Stimulated activated CD4-positive, alpha-beta T cell treated with anti-CD3 and anti-CD28 coated beads, TNF-alpha, amount 100 ng/mL, for 4 hours (primary cell): ENCODE results near the gene OCIAD1.
"Not testable (repeated sequence)": the region's sequence is repeated elsewhere in the genome, so short reads cannot be mapped to it uniquely, and the experiment has no call there.

Experiments
- DNase-seq, 3 experiments: peaks; one replicate each; pipeline ENCODE4 v3.0.0-alpha.2; 2020; ENCODE audit warnings: low read depth in 3 of 3

OCIAD1 gene

DNA sequence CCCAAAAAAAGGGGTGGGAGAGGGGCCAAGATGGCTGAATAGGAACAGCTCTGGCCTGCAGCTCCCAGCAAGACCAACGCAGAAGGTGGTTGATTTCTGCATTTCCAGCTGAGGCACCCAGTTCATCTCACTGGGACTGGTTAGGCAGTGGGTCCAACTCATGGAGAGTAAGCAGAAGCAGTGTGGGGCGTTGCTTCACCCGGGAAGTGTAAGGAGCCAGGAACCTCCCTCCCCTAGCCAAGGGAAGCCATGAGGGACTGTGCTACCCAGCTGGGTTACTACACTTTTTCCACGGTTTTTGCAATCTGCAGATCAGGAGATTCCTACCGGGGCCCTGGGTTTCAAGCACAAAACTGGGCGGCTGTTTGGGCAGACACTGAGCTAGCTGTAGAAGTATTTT lies 13.9 kb upstream of the OCIAD1 start:
- DNase-seq: no peak

DNA sequence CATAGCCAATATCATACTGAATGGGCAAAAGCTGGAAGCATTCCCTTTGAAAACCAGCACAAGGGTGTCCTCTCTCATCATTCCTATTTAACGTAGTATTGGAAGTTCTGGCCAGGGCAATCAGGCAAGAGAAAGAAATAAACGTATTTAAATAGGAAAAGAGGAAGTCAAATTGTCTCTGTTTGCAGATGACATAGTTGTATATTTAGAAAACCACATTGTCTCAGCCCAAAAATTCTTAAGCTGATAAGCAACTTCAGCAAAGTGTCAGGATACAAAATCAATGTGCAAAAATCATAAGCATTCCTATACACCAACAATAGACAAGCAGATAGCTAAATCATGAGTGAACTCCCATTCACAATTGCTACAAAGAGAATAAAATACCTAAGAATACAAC lies 9.5 kb upstream of the OCIAD1 start:
- DNase-seq: not testable (repeated sequence)

DNA sequence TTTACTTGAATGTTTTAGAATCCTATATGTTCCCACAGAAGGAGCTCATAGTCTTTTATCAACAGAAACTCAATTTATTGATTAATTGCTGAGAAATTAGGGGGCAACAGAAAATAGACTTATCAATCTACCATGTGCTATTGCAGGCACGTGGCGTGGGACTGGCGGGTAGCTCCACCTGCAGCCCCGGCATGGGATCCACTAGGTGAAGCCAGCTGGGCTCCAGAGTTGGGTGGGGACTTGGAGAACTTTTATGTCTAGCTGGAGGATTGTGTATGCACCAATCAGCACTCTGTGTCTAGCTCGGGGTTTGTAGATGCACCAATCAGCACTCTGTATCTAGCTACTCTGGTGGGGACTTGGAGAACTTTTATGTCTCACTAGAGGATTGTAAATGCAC lies 3.3 kb upstream of the OCIAD1 start:
- no peak for DNase-seq

DNA sequence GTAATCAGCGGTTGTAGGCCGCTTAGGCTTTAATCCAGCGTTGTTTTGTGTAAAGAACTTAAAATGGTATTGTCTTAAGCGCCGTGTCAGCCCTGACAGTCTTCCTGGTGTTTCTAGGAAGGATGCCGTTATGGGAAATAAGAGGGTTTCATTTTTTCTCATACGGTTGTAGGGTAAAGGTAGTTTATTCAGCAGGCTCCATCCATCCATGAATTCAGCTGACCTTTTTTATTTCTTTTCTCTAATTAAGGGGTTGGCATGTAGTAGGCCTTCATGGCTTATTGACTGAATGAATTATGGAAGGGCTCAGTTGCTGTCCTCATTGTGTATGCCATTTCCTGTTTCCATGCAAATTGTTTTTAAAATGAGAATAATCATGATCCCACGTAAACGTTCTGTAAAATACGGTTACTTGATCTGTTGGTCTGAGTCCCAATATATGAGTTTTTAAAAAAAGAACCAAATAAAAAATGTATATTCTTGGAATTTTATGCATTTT lies 693 bp downstream of the OCIAD1 start:
- no peak for DNase-seq

DNA sequence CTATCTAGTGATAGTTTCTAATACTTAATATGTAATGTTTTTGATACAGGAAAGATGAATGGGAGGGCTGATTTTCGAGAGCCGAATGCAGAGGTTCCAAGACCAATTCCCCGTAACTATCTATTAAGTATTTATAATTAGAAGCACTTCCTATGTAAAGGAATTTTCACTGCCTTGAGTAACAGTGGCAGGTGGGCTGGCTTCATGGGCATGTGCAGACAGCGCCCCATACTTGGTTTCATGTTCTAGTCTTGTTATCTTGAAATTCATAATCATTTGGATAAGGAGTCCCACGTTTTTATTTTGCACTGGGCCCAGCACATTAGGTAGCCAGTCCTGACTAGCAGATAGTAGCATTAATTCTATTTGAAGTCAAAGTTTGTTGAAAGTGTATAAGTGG lies 1.7 kb downstream of the OCIAD1 start:
- DNase-seq: no peak

DNA sequence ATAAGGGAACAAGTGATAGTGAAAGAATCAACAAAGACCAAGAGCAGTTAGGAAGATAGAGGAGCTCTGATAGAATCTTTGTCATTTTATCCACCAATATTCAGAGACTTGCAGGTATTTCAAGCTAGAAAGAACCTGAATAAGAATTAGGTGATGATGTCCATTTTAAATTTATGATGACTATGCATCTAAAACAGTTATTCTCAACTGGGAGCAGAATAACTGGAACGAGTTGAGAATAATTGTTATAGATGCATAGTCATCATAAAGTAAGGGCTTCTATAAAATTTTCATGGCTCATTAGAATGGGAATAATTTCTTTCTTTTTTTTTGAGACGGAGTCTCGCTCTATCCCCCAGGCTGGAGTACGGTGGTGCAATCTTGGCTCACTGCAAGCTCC lies 5.8 kb downstream of the OCIAD1 start:
- DNase-seq: no peak

DNA sequence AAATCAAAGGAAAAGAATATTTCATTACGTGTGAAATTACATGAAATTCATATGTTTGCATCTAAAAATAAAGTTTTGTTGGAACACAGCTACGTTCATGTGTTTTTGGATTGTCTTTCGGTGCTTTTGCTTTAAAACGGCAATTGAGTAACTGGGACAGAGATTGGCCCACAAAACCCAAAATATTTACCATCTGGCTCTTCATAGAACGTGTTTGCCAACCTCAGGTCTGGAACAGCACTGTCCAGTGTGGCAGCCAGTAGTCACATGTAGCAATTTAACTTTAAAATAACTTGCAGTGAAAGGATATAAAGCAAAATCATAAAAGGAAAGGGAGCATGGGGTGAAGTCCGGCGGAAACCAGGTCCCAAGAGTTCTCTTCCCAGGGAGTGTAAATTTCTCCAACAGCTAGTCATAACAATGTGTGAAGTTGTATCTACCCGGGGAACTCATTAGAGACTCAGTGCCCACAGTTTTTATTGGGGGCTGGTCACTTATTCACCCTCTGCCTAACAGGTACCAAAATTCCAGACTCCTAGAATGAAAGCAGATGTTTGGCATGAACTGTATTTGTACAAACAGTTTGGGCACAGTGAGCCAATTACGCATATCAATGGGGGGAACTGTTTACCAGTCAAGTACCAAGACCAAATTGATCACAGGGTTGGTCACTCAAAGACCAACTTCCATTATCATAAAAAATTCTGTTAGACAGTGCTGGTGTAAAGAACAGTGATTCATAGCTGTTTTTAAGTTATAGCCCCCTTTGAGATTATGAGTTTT lies 10.3 kb downstream of the OCIAD1 start:
- no peak for DNase-seq

DNA sequence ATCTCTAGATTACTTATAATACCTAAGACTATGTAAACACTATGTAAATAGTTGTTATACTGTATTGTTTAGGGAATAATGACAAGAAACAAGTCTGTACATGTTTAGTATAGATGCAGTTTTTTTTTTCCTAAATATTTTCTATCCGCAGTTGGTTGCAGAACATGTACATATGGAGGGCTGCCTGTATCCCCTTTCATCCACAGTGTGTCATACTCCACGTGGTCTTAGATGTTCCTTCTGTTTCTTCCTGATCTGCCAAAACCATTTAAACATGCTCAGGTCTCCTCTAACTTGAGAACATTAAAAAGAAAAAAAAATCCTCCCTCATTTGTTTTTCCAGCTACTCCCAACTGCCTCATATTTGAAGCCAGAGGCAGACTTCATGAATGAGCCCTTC lies 14.0 kb downstream of the OCIAD1 start:
- DNase-seq: no peak

DNA sequence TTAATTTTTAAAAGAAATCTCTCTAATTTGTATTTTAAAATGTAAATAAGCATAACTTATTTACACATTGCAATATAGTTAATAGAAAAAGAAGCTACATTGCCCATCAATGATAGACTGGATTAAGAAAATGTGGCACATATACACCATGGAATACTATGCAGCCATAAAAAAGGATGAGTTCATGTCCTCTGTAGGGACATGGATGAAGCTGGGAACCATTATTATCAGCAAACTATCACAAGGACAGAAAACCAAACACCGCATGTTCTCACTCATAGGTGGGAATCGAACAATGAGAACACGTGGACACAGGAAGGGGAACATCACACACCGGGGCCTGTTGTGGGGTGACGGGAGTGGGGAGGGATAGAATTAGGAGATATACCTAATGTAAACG lies 17.9 kb downstream of the OCIAD1 start:
- DNase-seq: not testable (repeated sequence)

DNA sequence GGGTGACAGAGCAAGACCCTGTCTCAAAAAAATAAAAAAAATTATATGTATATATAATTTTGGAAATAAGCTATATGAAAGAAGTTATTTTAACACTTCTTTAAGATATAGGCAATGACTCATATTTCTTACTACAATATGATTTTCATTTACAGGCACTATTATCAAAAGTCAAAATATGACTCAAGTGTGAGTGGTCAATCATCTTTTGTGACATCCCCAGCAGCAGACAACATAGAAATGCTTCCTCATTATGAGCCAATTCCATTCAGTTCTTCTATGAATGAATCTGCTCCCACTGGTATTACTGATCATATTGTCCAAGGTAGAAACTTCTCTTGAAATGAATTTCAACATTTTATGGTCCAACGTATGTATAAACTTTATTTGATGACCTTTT lies 20.8 kb downstream of the OCIAD1 start:
- no peak for DNase-seq

DNA sequence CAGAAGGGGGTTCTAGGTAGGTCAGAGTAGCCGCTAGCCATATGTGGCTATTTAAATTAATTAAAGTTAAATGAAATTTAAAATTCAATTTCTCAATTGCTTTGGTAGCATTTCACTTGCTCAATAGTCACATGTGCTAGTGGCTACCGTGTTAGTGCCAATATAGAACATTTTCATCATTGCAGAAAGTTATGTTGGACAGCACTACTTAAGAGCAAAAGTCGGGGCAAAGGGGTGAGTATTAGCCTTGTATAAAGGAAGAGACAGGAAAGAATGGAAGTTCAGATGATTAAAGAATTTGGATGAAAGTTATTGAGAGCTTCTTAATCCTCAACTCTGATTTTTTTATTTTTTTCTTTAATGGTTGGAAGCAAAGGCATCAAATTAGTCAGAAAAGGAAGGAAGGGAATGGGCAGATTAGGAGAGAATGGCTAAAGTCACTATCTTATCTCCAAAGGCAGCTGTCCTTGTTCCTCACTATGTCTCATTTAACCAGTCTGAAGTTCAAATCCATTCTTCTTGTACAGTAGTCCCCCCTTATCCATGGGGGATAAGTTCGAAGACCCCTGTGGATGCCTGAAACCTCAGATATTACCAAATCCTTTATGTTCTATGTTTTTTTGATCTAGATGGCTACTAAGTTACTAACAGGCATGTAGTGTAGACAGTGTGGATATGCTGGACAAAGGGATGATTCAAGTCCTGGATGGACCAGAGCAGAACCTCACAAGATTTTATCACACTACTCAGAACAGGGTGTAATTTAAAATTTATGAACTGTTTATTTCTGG lies 22.9 kb downstream of the OCIAD1 start:
- DNase-seq: no peak

DNA sequence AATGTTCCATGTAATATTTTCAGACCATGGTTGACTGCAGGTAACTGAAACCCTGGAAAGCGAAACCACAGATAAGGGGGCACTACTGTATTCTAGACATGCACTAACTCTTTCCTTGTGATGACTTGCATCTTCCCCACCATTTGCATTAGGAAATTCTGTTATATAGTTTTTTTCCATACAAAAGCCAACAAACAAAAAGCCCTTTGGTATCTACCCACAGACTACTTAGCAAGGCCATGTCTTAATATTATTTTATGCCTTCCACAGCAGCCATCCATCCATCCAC lies 23.5 kb downstream of the OCIAD1 start:
- no peak for DNase-seq

DNA sequence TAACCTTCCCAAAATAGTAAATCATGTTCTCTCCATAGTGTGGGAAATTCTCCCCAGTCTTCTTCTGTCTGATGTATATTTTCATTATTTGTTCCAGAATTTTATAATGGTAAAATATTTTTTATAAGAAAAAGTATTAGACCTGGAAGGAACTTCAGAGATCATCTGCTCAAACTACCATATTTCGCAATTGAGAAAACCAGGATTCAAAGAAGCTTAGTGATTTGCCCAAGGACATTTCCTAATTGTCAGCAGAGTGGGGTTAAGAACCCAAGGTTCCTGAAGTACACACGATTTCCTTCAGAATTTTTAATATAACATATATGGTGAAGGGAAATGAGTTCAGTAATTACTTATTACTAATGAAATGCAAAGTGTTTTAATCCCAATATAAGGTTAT lies 24.1 kb downstream of the OCIAD1 start:
- no peak for DNase-seq

DNA sequence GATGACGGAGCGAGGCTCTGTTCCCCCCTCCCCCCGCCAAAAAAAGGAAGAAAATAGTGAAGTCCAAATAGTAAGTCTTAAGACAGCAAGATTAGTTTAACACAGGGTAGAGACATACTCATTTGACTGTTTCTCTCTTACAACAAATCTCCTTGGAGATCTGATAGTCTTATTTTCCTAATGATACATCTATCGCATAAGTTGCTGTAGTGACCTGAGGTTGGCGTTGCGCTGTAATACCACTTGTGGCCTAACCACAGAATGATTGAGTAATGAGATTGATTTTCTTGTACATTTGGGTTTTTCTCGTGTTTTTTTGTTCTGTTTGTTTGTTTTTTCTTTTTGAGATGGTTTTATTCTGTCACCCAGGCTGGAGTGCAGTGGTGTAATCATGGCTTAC lies 27.2 kb downstream of the OCIAD1 start:
- no peak for DNase-seq

DNA sequence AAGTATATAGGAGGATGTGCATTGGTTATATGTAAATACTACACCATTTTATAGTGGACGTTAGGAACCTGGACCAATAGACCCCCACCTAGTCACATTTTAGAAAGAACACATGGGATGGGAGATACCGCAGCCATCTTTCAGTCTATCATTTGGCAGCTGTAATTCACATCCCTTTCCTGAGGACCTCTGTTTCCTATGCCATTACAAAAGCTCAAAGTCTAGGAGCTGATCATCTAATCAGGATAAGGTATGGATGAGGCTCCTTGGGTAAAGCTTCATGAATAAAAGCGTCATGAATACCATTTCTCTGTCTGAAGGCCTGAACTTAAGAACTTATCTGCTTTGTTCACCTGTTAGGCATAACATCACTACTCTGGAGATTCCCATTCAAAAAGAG lies 31.1 kb downstream of the OCIAD1 start:
- no peak for DNase-seq

DNA sequence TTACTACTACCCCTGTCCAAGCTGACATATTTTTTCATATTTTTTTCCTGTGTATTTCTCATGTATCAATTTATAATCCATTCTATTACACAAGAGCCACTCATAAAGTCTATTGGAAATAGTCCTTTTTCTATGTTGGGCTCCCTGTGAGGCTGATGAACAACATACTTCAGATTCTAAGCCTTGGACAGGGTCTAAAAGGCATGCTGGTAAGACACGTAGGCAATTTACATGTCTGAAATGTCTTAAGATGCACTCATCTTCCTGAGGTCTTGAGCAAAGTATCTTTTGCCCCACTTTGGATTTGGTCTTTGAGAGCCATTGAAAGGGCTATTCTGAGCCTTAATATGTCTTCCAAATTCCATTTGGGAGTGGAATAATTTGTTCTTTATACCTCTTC lies 31.8 kb downstream of the OCIAD1 start:
- DNase-seq: no peak

DNA sequence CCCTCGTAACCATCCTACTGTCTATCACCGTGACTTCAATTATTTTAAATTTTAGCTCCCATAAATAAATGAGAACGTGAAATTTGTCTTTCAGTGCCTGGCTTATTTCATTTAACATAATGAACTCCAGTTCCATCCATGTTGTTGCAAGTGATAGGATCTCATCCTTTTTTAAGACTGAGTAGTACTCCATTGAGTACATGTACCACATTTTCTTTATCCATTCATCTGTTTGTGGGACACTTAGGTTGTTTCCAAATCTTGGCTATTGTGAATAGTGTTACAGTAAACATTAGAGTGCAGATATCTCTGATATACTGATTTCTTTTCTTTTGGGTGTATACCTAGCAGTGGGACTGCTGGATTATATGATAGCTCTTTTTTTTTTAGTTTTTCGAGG lies 32.8 kb downstream of the OCIAD1 start:
- no peak for DNase-seq

DNA sequence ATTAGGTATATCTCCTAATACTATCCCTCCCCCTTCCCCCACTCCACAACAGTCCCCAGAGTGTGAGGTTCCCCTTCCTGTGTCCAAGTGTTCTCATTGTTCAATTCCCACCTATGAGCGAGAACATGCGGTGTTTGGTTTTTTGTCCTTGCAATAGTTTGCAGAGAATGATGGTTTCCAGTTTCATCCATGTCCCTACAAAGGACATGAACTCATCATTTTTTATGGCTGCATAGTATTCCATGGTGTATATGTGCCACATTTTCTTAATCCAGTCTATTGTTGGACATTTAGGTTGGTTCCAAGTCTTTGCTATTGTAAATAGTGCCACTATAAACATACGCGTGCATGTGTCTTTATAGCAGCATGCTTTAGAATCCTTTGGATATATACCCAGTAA lies 33.8 kb downstream of the OCIAD1 start:
- not testable (repeated sequence) for DNase-seq

DNA sequence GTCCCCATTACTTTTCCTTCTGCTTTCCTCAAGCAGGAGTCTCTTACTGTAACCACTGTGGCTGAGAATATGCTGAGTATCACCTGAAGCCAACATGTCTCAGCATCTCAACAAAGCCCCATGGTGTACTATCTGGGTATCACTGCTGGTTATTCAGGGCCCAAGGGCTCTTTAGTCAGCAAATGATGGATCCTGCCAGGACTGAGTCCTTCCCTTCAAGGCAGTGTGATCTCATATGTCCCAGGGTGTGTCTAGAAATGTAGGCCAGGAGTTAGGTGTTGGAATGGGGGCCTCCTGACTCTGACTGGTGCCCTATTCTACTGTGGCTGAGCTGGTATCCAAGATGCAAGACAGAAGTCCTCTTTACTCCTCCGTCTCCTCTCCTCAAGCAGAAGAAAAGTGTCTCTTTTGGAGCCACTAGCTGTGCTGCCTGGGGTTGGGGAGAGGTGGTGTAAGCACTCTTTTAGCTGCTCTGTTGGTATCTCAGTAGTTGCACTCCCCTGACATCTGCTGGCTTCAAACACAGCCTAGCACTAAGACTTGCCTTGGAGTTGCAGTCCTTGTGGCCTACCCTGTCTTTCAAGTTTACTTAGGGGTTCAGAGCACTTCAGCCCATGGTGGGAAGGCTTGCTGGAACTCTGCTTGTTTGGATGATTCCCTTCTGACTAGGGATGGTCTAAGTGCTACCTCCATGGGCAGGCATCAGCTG lies 47.1 kb downstream of the OCIAD1 start:
- no peak for DNase-seq

DNA sequence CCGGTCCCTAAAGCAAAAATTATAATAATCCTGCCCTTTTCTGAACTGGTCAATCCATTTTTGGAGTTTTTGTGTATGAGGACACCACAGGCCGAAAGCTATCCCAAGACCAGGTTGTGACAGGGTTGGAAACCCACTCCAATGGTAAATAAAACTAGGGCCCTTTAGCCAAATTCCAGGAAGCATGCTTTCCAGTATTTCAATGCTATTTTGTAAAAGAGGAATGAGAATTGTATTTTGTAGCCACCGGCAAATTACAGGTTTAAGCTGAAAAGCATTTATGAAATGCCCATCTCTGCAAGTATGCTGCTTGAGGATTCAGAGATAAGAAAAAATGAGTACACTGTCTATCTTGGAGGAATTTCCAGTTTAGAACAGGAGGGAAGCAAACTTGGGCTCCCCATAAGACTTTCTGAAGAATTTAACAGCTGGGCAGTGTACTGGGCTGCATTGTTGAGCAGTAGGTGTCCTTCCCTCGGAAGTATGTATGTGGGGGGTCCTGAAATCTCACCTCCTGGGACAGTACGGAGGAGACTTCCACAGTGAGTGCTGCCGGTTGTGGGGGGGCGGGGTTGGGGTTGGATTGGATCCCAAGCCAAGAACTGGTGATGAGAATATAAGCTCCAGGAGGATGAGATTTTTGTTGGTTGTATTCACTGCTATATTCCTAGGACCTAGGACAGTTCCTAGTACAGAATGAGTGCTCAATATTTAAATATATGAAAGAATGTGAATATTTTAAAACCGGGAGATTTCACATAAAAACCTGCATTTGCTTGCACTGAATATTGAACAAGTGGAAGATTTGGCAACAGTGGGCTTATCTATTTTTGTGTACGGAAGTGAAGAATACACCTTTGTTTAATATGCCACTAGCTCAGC lies 48.9 kb downstream of the OCIAD1 start:
- DNase-seq: no peak

DNA sequence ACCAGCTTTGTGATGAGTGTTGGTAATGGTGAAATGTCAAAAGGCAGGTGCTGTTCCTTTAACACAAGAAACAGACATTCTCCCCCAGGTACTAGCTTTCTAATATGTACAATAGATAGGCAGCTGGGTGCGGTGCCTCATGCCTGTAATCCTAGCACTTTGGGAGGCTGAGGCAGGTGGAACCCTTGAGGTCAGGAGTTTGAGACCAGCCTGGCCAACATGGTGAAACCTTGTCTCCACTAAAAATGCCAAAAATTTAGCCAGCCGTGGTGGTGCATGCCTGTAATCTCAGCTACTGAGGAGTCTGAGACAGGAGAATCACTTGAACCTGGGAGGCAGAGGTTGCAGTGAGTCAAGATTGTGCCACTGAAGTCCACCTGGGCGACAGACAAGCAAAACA lies 50.8 kb downstream of the OCIAD1 start:
- DNase-seq: not testable (repeated sequence)

DNA sequence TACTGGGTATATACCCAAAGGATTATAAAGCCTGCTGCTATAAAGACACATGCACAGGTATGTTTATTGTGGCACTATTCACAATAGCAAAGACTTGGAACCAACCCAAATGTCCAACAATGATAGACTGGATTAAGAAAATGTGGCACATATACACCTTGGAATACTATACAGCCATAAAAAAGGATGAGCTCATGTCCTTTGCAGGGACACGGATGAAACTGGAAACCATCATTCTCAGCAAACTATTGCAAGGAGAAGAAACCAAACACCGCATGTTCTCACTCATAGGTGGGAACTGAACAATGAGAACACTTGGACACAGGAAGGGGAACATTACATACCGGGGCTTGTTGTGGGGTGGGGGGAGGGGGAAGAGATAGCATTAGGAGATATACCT lies 58.9 kb downstream of the OCIAD1 start:
- DNase-seq: not testable (repeated sequence)
